ENCODE data around the gene KCNJ4.
A peak's percentile ranks its signal among the peaks of the same experiment; 100 is the strongest.
"Not testable (repeated sequence)": the region's sequence is repeated elsewhere in the genome, so short reads cannot be mapped to it uniquely, and the experiment has no call there.

KCNJ4 gene

GRCh38 chr22:38404419-38404818 is 50.6 kb downstream of the KCNJ4 start:
- TF ChIP-seq CTCF (IDR thresholded peaks at IDR 0.05): no peak
- Mint-ChIP-seq H3K27me3 (ENCODE audit: low read depth, poor library complexity) (peaks cover 21% of the 10 kb centered on the region), H3K27ac (peak overlapping the region; percentile 43), H3K4me1 (peaks cover 36% of the 10 kb centered on the region), H3K36me3 (ENCODE audit: low read depth) (no peaks in the 10 kb centered on the region), H3K9me3 (peaks cover 9% of the 10 kb centered on the region), H3K4me3 (no peak overlapping the region)
- no peak for DNase-seq

DNA sequence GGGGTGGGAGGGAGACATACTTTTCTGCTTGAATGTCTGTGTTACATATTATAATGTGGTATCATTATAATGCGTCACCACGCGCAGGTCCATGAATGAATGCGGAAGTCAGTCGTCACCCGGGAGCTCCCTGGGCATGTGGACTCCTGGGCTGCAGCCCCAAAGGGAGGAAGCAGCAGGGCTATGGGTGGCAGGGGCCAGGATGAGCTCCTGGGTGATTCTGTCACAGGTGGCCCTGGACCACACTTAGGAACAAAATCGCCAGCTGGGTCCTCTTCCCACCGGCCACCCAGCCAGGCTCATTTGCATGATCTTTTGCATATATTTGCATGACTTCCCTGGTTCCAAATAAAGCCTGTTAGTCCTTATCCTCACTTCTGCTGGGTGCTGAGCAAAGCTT is 51.2 kb downstream of the KCNJ4 start:
- Mint-ChIP-seq H3K9me3 (peaks cover 8% of the 10 kb centered on the region), H3K27me3 (ENCODE audit: low read depth, poor library complexity) (peaks cover 21% of the 10 kb centered on the region), H3K36me3 (ENCODE audit: low read depth) (no peaks in the 10 kb centered on the region), H3K4me1 (peaks cover 39% of the 10 kb centered on the region), H3K27ac (no peak overlapping the region), H3K4me3 (no peak overlapping the region)
- DNase-seq: no peak
- no peak for TF ChIP-seq CTCF (IDR thresholded peaks at IDR 0.05)

DNA sequence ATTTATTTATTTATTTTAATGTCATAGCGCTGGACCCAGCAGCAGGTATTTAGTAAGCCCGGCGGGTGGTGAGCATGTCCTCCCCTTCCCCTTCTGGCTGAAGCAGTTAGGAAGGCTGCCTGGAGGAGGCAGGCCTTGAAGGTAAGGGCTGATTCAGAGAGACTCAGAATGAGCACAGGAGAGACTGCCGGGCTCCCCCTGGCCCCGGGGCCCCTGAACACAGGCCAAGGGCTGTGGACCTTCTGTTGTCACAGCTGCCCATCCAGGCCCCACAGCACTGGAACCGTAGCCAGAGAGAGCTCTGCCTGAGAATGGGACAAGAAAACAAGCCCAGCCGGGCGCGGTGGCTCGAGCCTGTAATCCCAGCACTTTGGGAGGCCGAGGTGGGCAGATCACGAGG is 52.8 kb downstream of the KCNJ4 start:
- no peak overlapping the region for H3K27ac Mint-ChIP-seq
- H3K36me3 Mint-ChIP-seq (ENCODE audit: low read depth): no peaks in the 10 kb centered on the region
- H3K27me3 Mint-ChIP-seq (ENCODE audit: low read depth, poor library complexity): peaks cover 14% of the 10 kb centered on the region
- TF ChIP-seq CTCF (IDR thresholded peaks at IDR 0.05): no peak
- H3K4me1 Mint-ChIP-seq: peaks cover 39% of the 10 kb centered on the region
- no peak for DNase-seq
- H3K4me3 Mint-ChIP-seq: no peak overlapping the region
- H3K9me3 Mint-ChIP-seq: no peaks in the 10 kb centered on the region

DNA sequence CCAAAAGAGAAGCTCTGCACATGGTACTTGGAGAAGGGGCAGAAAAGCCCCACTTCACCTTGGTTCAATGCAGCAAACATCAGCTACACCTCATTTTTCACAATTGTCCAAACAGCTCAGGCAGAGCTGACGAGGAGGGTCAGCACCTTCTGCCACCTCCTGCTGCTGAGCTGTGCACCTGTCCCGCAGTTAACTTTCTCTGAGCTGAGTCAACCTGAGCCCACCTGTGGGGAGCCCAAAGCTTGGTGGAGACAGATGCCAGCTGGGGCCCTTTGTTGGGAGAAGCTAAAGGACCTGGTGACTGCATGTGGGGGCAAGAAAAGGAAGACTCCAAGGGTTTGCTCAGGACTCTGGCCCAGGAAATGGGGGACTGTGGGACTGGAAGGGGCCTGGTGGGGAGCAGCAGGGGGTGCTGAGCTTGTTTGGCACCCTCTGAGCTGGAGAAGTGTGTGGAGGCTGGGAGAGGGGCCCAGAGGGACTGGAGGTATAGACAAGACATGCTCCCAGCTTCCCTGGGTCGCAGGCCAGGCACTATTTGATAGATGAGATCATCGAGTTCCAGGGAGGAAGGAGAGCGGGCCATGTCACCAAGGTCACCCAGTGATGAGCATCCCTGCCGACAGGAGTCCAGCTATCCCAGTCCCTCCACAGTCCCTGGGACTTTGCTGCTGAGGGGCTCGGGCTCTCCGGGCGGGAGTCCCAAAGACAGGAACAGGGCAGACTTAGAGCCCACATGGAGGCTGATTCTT is 53.5 kb downstream of the KCNJ4 start:
- H3K27ac Mint-ChIP-seq: no peak overlapping the region
- no peak for DNase-seq
- H3K4me3 Mint-ChIP-seq: no peak overlapping the region
- peaks cover 10% of the 10 kb centered on the region for H3K27me3 Mint-ChIP-seq (ENCODE audit: low read depth, poor library complexity)
- no peaks in the 10 kb centered on the region for H3K9me3 Mint-ChIP-seq
- no peak for TF ChIP-seq CTCF (IDR thresholded peaks at IDR 0.05)
- peaks cover 45% of the 10 kb centered on the region for H3K4me1 Mint-ChIP-seq
- no peaks in the 10 kb centered on the region for H3K36me3 Mint-ChIP-seq (ENCODE audit: low read depth)

GRCh38 chr22:38400256-38400655 is 54.7 kb downstream of the KCNJ4 start:
- not testable (repeated sequence) for H3K36me3 Mint-ChIP-seq (ENCODE audit: low read depth); H3K4me3 Mint-ChIP-seq; DNase-seq; H3K27me3 Mint-ChIP-seq (ENCODE audit: low read depth, poor library complexity); H3K27ac Mint-ChIP-seq; H3K9me3 Mint-ChIP-seq
- H3K4me1 Mint-ChIP-seq: peaks cover 58% of the 10 kb centered on the region

GRCh38 chr22:38398609-38399461 is 56.2 kb downstream of the KCNJ4 start:
- no peak overlapping the region for H3K27ac Mint-ChIP-seq
- DNase-seq: peak; percentile 94

DNA sequence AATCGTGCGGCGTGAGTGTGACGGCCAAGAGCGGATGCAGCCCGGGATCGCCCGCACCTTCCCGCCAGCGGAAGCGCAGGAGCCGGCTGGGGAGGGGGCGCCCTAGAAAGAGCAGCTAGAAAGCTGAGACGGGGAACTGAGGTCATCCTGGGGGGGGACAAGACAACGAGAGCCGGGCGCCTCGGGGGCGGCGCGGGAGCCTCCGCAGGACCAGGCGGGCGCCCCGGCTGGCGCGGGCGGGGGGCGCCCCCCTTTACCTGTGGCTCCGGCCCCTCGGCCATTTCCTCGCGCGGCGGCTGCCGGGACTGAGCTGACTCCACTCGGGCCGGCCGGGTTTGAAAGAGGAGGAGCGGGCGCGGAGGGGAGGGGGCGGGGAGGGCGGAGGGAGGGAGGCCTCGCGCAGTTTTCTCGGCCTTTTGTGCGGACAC is 56.8 kb downstream of the KCNJ4 start:
- H3K27ac Mint-ChIP-seq; H3K36me3 Mint-ChIP-seq (ENCODE audit: low read depth); H3K27me3 Mint-ChIP-seq (ENCODE audit: low read depth, poor library complexity); H3K9me3 Mint-ChIP-seq: not testable (repeated sequence)
- H3K4me1 Mint-ChIP-seq: peaks cover 71% of the 10 kb centered on the region
- peak; percentile 75 for DNase-seq
- peak overlapping the region; percentile 87 for H3K4me3 Mint-ChIP-seq

More at GRCh38 chr22:38398609-38399461, 56.2 kb downstream of the KCNJ4 start:
- peaks cover 67% of the 10 kb centered on the region for H3K4me1 Mint-ChIP-seq
- peak overlapping the region; percentile 85 for H3K4me3 Mint-ChIP-seq
- peaks cover 5% of the 10 kb centered on the region for H3K27me3 Mint-ChIP-seq (ENCODE audit: low read depth, poor library complexity)
- H3K36me3 Mint-ChIP-seq (ENCODE audit: low read depth): no peaks in the 10 kb centered on the region
- no peaks in the 10 kb centered on the region for H3K9me3 Mint-ChIP-seq
- no peak for TF ChIP-seq CTCF (IDR thresholded peaks at IDR 0.05)
